ENCODE results near the gene CCDC178.

CCDC178 gene

DNA sequence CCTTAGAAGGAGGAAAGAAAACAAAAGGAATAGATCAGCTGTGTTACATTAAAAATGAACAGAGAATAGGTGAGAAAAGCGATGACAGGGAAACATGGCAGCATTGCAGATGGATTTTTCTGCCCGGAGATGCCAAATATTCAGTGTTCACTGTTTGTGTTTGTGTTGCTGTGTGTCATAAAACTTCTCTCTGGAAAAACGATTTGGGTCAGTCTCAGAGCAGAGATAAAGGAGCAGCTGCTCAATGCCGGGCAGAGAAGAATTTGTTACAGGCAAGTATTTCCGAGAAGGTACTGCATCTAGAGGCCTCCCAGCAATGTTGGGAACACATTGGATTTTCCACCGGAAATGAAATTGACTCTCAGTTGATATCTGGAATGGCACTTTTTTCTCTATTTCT lies 511.3 kb downstream of the CCDC178 start:
- no peak overlapping the region for H3K27ac ChIP-seq
- TF ChIP-seq, protein P1, sequence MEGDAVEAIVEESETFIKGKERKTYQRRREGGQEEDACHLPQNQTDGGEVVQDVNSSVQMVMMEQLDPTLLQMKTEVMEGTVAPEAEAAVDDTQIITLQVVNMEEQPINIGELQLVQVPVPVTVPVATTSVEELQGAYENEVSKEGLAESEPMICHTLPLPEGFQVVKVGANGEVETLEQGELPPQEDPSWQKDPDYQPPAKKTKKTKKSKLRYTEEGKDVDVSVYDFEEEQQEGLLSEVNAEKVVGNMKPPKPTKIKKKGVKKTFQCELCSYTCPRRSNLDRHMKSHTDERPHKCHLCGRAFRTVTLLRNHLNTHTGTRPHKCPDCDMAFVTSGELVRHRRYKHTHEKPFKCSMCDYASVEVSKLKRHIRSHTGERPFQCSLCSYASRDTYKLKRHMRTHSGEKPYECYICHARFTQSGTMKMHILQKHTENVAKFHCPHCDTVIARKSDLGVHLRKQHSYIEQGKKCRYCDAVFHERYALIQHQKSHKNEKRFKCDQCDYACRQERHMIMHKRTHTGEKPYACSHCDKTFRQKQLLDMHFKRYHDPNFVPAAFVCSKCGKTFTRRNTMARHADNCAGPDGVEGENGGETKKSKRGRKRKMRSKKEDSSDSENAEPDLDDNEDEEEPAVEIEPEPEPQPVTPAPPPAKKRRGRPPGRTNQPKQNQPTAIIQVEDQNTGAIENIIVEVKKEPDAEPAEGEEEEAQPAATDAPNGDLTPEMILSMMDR (conservative IDR thresholded peaks at IDR 0.05) = no peak
- no peak for TF ChIP-seq ZFX (IDR thresholded peaks at IDR 0.05)

DNA sequence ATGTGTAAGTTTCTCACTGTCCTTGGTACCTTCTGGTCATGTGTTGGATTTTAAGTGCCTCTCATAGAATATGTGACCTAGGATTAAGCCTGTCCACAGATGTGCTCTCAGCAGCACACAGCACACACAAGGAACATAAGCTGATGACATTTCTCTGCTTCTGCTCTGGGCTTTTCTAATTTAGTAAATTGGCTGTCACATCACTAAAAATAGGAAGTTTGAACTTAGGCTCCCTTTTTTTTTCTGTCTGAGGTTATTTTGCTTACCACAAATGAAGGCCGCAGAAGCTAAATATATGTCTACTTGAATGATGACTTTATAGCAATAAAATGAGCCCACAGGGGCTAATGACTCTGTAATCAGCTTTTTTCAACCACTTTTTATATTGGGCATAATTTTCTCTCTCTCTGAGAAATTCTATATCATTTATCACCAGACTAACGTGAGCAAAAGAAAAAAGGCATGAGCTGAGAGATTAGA lies 517.5 kb downstream of the CCDC178 start:
- H3K27ac ChIP-seq = no peak overlapping the region

DNA sequence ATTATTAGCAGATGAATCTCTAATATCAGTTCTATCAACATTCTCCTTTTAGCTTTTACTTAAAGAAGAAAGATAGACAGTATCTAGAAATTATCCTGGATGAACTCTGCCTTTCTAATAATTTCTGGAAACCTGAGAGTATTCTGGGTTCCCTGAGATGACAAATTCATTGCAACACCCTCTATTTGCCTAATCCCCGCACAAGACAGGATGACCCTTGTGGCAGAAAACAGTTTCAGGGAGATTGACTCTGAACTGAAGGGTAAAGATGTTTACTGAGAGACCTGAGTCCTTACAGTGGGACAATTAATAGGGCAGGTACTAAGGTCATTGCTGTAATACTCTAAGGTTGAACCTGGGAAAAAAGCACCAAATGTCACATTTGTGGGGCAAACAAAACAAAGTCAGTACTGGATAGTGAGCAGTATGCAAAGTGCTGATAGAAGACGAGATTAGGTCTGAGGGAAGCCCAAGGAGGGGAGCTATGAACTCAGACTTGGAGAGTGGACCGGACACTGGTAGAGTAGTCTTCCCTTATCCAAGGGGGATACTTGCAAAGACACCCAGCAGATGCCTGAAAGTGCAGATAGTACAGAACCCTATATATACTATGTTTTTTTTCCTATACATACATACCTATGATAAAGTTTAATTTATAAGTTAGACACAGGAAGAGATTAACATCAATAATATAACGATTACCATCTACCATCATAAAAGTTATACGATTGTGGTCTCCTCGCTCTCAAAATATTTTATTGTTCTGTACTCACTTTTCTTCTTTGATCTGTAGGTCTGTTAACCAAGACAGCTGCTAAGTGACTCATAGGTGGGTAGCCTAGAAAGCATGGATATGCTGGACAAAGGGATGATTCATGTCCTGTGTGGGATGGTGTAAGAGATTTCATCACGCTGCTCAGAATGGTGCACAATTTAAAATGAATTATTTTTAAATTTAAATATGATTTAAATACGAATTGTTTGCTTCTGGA lies 519.4 kb downstream of the CCDC178 start:
- no peak overlapping the region for H3K27ac ChIP-seq
- TF ChIP-seq, protein P1 (conservative IDR thresholded peaks at IDR 0.05) = no peak
- TF ChIP-seq ZFX (IDR thresholded peaks at IDR 0.05) = no peak

More for the DNA sequence above, 517.5 kb downstream of the CCDC178 start:
- TF ChIP-seq, protein P1 (conservative IDR thresholded peaks at IDR 0.05) = no peak
- no peak for TF ChIP-seq ZFX (IDR thresholded peaks at IDR 0.05)

DNA sequence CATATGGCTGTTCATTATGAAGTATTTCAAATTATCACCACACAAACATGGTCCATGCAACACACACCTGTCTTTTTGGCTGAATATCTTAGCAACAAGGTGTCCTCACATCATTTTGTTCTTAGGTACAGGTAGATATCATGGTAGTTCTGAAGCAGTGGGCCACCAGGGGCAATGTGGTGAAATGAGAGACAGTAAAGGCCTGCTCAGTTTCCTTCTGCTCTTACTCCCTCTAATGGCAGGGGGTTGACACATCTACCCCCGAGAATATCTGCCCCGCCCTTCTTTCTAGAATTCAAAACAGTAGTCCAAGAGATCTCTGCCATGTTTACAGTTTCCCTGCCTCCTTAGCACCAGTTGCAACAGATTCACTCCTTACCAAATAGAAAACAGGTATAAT lies 520.7 kb downstream of the CCDC178 start:
- H3K27ac ChIP-seq = no peak overlapping the region
- TF ChIP-seq, protein P1 (conservative IDR thresholded peaks at IDR 0.05) = peak; percentile 71
- no peak for TF ChIP-seq ZFX (IDR thresholded peaks at IDR 0.05)

DNA sequence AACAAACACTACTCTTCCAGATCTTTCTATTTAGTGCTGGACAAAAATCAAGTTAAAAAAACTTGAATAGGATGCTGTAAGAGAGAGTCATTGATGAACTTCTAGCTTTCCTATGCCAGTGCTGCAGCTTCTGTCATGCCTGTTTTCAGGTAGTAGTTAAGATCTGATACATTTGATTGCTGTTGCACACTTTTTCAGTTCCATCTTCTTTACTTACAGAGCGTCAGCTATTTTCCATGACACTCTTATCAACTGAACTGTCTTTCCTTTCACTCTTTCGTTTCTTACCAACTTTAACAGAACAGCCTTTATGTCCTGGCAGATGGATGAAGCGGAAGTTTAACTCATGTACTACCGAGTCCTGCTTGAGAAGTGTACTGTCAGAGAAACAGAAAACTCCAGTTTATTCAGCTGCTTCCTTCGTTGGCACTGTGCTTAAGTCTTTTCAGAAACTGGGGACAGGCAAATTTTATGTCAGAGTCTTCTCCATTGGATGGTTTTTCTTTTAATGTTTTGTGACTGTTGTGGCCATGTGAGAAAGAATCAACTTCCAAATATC lies 521.8 kb downstream of the CCDC178 start:
- H3K27ac ChIP-seq = no peak overlapping the region
- no peak for TF ChIP-seq ZFX (IDR thresholded peaks at IDR 0.05)
- TF ChIP-seq, protein P1 (conservative IDR thresholded peaks at IDR 0.05) = no peak

DNA sequence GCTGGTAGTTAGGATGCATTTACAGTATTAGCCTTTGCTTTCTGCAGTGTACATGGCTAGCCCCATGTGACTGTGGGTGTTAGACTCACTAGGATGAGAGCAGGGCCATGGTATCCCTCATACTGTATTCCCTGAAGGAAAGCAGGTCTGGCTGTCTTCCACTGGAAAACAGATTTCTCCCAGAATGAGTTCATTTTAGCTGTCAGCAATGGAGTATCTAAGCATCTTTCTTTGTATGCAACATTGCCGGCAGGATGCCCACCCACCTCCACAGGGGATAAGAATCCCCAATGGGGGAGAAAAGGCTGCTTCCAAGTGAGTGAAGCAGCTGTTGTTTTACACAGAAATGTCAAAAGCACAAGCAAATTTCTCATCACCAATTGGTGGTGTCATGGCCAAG lies 525.0 kb downstream of the CCDC178 start:
- no peak overlapping the region for H3K27ac ChIP-seq
- no peak for TF ChIP-seq ZFX (IDR thresholded peaks at IDR 0.05)
- TF ChIP-seq, protein P1 (conservative IDR thresholded peaks at IDR 0.05) = no peak
